ENCODE measurements around the gene CCR5AS.

Gene CCR5AS

DNA sequence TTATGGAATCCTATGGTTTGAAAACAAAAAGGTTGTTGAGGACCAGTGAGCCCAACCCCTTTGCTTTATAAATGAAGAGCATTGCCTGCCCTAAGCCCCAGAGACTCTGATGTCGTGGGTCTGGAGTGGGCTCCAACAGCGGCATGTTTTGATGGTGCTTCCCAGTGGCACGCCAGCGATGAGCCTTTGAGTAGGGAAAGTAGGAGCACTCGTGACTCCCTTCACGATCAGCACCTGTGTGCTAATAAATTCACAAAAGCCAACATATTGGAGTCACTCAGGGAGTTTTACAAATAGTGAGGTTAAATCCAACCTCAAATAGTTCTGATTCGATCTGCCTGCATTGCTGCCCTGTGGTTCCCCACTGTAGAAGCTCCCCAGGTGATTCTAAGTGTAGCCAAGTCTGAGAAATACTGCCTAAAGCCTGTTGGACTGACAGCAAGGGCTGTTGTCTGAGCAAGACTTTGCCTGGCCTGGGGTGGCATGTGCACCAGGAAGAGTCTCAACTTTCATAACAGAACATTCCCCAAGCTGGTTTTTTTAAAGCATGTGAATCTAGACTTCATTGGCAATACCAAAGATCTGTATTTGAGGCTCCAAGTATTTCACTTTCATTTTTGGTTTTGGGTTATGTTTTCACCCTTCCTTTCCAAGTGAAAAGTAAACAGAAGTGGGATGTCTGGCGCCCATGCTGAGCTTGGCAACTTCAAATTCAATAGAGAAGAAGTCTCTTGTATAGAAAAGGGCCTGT, 26.2 kb downstream of the CCR5AS start:
- peaks cover 24% of the 10 kb centered on the region for H3K4me1 Mint-ChIP-seq (ENCODE audit: low read depth)
- H3K9me3 Mint-ChIP-seq = no peaks in the 10 kb centered on the region
- H3K4me3 Mint-ChIP-seq (ENCODE audit: low read depth) = peak overlapping the region; percentile 43
- H3K27ac Mint-ChIP-seq = no peak overlapping the region
- intact Hi-C loops (cut with micrococcal nuclease) = no loop called here
- no peak for DNase-seq (ENCODE audit: low spot score)
- H3K36me3 Mint-ChIP-seq (ENCODE audit: low read depth) = no peaks in the 10 kb centered on the region
- H3K27me3 Mint-ChIP-seq (ENCODE audit: low read depth) = peaks cover 46% of the 10 kb centered on the region

DNA sequence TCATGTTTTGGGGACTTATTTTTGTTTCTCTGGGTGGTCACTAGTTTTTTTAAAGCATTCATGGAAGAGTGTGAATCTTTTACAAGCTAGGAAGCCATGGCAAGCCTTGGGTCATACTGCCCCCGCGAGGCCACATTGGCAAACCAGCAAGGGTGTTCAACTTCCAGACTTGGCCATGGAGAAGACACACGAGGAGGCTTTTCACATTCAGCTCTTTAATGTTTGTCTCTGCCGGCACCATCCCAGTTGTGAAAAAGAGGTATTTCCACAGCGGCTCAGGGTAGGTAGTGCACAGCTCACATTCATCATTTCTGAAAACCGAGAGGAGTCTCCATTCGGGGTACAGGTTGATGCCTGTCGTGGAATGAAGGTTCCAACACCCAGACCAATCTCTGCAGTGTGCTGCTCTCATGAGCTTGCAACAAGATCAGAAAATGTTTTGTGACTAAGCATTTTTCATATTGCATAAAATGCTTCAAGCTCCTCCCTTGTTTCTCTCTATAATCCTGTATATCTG, 28.4 kb downstream of the CCR5AS start:
- Mint-ChIP-seq H3K27ac (no peak overlapping the region), H3K9me3 (no peaks in the 10 kb centered on the region), H3K36me3 (ENCODE audit: low read depth) (no peaks in the 10 kb centered on the region), H3K4me3 (ENCODE audit: low read depth) (no peak overlapping the region), H3K27me3 (ENCODE audit: low read depth) (peaks cover 53% of the 10 kb centered on the region), H3K4me1 (ENCODE audit: low read depth) (peaks cover 28% of the 10 kb centered on the region)
- peak; percentile 43 for DNase-seq (ENCODE audit: low spot score)
- intact Hi-C loops (cut with micrococcal nuclease) = loop anchor here (5.0 kb wide), 1 partner anchor 151 kb away; no protein-coding TSS in a partner anchor

DNA sequence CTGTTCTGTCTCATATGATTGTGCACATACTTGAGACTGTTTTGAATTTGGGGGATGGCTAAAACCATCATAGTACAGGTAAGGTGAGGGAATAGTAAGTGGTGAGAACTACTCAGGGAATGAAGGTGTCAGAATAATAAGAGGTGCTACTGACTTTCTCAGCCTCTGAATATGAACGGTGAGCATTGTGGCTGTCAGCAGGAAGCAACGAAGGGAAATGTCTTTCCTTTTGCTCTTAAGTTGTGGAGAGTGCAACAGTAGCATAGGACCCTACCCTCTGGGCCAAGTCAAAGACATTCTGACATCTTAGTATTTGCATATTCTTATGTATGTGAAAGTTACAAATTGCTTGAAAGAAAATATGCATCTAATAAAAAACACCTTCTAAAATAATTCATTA, 31.1 kb downstream of the CCR5AS start:
- Mint-ChIP-seq H3K27me3 (ENCODE audit: low read depth) (peaks cover 55% of the 10 kb centered on the region), H3K36me3 (ENCODE audit: low read depth) (no peaks in the 10 kb centered on the region), H3K4me3 (ENCODE audit: low read depth) (no peak overlapping the region), H3K27ac (no peak overlapping the region), H3K4me1 (ENCODE audit: low read depth) (peaks cover 33% of the 10 kb centered on the region), H3K9me3 (no peaks in the 10 kb centered on the region)
- intact Hi-C loops (cut with micrococcal nuclease) = loop anchor here (5.0 kb wide), 1 partner anchor 149 kb away; no protein-coding TSS in a partner anchor
- no peak for DNase-seq (ENCODE audit: low spot score)

DNA sequence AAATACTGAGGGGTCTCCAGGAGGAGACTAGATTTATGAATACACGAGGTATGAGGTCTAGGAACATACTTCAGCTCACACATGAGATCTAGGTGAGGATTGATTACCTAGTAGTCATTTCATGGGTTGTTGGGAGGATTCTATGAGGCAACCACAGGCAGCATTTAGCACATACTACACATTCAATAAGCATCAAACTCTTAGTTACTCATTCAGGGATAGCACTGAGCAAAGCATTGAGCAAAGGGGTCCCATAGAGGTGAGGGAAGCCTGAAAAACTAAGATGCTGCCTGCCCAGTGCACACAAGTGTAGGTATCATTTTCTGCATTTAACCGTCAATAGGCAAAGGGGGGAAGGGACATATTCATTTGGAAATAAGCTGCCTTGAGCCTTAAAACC, 31.6 kb downstream of the CCR5AS start:
- peaks cover 33% of the 10 kb centered on the region for H3K4me1 Mint-ChIP-seq (ENCODE audit: low read depth)

DNA sequence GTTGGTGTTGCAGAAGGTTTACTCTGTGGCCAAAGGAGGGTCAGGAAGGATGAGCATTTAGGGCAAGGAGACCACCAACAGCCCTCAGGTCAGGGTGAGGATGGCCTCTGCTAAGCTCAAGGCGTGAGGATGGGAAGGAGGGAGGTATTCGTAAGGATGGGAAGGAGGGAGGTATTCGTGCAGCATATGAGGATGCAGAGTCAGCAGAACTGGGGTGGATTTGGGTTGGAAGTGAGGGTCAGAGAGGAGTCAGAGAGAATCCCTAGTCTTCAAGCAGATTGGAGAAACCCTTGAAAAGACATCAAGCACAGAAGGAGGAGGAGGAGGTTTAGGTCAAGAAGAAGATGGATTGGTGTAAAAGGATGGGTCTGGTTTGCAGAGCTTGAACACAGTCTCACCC, 32.1 kb downstream of the CCR5AS start:
- peaks cover 36% of the 10 kb centered on the region for H3K4me1 Mint-ChIP-seq (ENCODE audit: low read depth)
- no peaks in the 10 kb centered on the region for H3K9me3 Mint-ChIP-seq
- intact Hi-C loops (cut with micrococcal nuclease) = loop anchor here (5.0 kb wide), 5 partner anchors 68 to 512 kb away; partner anchors contain the start of gene CXCR6
- H3K36me3 Mint-ChIP-seq (ENCODE audit: low read depth) = no peaks in the 10 kb centered on the region
- H3K4me3 Mint-ChIP-seq (ENCODE audit: low read depth) = no peak overlapping the region
- no peak for DNase-seq (ENCODE audit: low spot score)
- H3K27ac Mint-ChIP-seq = no peak overlapping the region
- H3K27me3 Mint-ChIP-seq (ENCODE audit: low read depth) = peaks cover 51% of the 10 kb centered on the region

More for the DNA sequence above, 31.6 kb downstream of the CCR5AS start:
- intact Hi-C loops (cut with micrococcal nuclease) = loop anchor here (5.0 kb wide), 1 partner anchor 148 kb away; no protein-coding TSS in a partner anchor
- Mint-ChIP-seq H3K9me3 (no peaks in the 10 kb centered on the region), H3K27me3 (ENCODE audit: low read depth) (peaks cover 53% of the 10 kb centered on the region), H3K27ac (no peak overlapping the region), H3K4me3 (ENCODE audit: low read depth) (no peak overlapping the region), H3K36me3 (ENCODE audit: low read depth) (no peaks in the 10 kb centered on the region)
- no peak for DNase-seq (ENCODE audit: low spot score)

DNA sequence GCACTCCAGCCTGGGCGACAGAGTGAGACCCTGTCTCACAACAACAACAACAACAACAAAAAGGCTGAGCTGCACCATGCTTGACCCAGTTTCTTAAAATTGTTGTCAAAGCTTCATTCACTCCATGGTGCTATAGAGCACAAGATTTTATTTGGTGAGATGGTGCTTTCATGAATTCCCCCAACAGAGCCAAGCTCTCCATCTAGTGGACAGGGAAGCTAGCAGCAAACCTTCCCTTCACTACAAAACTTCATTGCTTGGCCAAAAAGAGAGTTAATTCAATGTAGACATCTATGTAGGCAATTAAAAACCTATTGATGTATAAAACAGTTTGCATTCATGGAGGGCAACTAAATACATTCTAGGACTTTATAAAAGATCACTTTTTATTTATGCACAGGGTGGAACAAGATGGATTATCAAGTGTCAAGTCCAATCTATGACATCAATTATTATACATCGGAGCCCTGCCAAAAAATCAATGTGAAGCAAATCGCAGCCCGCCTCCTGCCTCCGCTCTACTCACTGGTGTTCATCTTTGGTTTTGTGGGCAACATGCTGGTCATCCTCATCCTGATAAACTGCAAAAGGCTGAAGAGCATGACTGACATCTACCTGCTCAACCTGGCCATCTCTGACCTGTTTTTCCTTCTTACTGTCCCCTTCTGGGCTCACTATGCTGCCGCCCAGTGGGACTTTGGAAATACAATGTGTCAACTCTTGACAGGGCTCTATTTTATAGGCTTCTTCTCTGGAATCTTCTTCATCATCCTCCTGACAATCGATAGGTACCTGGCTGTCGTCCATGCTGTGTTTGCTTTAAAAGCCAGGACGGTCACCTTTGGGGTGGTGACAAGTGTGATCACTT, 34.1 kb downstream of the CCR5AS start:
- H3K4me1 Mint-ChIP-seq (ENCODE audit: low read depth) = peaks cover 55% of the 10 kb centered on the region
- peak; percentile 24 for DNase-seq (ENCODE audit: low spot score)
- no peaks in the 10 kb centered on the region for H3K9me3 Mint-ChIP-seq
- no peak overlapping the region for H3K27ac Mint-ChIP-seq
- no peak overlapping the region for H3K4me3 Mint-ChIP-seq (ENCODE audit: low read depth)
- H3K36me3 Mint-ChIP-seq (ENCODE audit: low read depth) = no peaks in the 10 kb centered on the region
- H3K27me3 Mint-ChIP-seq (ENCODE audit: low read depth) = peaks cover 51% of the 10 kb centered on the region
- intact Hi-C loops (cut with micrococcal nuclease) = loop anchor here (1.0 to 5.0 kb wide), 5 partner anchors 70 to 510 kb away; partner anchors contain the start of gene CXCR6

DNA sequence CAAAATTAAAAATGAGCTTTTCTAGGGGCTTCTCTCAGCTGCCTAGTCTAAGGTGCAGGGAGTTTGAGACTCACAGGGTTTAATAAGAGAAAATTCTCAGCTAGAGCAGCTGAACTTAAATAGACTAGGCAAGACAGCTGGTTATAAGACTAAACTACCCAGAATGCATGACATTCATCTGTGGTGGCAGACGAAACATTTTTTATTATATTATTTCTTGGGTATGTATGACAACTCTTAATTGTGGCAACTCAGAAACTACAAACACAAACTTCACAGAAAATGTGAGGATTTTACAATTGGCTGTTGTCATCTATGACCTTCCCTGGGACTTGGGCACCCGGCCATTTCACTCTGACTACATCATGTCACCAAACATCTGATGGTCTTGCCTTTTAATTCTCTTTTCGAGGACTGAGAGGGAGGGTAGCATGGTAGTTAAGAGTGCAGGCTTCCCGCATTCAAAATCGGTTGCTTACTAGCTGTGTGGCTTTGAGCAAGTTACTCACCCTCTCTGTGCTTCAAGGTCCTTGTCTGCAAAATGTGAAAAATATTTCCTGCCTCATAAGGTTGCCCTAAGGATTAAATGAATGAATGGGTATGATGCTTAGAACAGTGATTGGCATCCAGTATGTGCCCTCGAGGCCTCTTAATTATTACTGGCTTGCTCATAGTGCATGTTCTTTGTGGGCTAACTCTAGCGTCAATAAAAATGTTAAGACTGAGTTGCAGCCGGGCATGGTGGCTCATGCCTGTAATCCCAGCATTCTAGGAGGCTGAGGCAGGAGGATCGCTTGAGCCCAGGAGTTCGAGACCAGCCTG, 35.1 kb downstream of the CCR5AS start:
- Mint-ChIP-seq H3K9me3 (no peaks in the 10 kb centered on the region), H3K27ac (no peak overlapping the region), H3K36me3 (ENCODE audit: low read depth) (no peaks in the 10 kb centered on the region), H3K27me3 (ENCODE audit: low read depth) (peaks cover 50% of the 10 kb centered on the region), H3K4me3 (ENCODE audit: low read depth) (no peak overlapping the region), H3K4me1 (ENCODE audit: low read depth) (peaks cover 55% of the 10 kb centered on the region)
- intact Hi-C loops (cut with micrococcal nuclease) = loop anchor here (1.0 to 5.0 kb wide), 8 partner anchors 71 to 509 kb away; partner anchors contain the start of genes CCR1 and CXCR6
- DNase-seq (ENCODE audit: low spot score) = no peak

DNA sequence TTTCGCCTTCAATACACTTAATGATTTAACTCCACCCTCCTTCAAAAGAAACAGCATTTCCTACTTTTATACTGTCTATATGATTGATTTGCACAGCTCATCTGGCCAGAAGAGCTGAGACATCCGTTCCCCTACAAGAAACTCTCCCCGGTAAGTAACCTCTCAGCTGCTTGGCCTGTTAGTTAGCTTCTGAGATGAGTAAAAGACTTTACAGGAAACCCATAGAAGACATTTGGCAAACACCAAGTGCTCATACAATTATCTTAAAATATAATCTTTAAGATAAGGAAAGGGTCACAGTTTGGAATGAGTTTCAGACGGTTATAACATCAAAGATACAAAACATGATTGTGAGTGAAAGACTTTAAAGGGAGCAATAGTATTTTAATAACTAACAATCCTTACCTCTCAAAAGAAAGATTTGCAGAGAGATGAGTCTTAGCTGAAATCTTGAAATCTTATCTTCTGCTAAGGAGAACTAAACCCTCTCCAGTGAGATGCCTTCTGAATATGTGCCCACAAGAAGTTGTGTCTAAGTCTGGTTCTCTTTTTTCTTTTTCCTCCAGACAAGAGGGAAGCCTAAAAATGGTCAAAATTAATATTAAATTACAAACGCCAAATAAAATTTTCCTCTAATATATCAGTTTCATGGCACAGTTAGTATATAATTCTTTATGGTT, 35.9 kb downstream of the CCR5AS start, which contains the start of gene CCR5:
TSS of gene CCR5 (plus strand) at position 108 of the 680 bp plus-strand sequence. CDS start 1,957 bp downstream, outside the sequence.
- intact Hi-C loops (cut with micrococcal nuclease) = loop anchor here (1.0 to 5.0 kb wide), 12 partner anchors 18 to 509 kb away; partner anchors contain the start of genes CCR1 and CXCR6

DNA sequence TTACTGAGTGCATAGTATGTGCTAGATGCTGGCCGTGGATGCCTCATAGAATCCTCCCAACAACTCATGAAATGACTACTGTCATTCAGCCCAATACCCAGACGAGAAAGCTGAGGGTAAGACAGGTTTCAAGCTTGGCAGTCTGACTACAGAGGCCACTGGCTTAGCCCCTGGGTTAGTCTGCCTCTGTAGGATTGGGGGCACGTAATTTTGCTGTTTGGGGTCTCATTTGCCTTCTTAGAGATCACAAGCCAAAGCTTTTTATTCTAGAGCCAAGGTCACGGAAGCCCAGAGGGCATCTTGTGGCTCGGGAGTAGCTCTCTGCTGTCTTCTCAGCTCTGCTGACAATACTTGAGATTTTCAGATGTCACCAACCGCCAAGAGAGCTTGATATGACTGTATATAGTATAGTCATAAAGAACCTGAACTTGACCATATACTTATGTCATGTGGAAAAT, 37.2 kb downstream of the CCR5AS start:
- H3K27ac Mint-ChIP-seq = peak overlapping the region; percentile 92
- H3K4me1 Mint-ChIP-seq (ENCODE audit: low read depth) = peaks cover 51% of the 10 kb centered on the region
- H3K36me3 Mint-ChIP-seq (ENCODE audit: low read depth) = no peaks in the 10 kb centered on the region
- peak overlapping the region; percentile 38 for H3K4me3 Mint-ChIP-seq (ENCODE audit: low read depth)
- peak; percentile 48 for DNase-seq (ENCODE audit: low spot score)
- no peaks in the 10 kb centered on the region for H3K9me3 Mint-ChIP-seq
- H3K27me3 Mint-ChIP-seq (ENCODE audit: low read depth) = peaks cover 57% of the 10 kb centered on the region
- intact Hi-C loops (cut with micrococcal nuclease) = loop anchor here (1.0 to 5.0 kb wide), 11 partner anchors 16 to 507 kb away; partner anchors contain the start of gene CXCR6

More for the DNA sequence above, 35.9 kb downstream of the CCR5AS start, which contains the start of gene CCR5:
- H3K27me3 Mint-ChIP-seq (ENCODE audit: low read depth) = peaks cover 54% of the 10 kb centered on the region
- H3K27ac Mint-ChIP-seq = peak within 1 kb of the TSS; percentile 92
- peaks cover 57% of the 10 kb centered on the region for H3K4me1 Mint-ChIP-seq (ENCODE audit: low read depth)
- peak; percentile 31 for DNase-seq (ENCODE audit: low spot score)
- H3K4me3 Mint-ChIP-seq (ENCODE audit: low read depth) = peak within 1 kb of the TSS; percentile 38
- no peaks in the 10 kb centered on the region for H3K9me3 Mint-ChIP-seq
- H3K36me3 Mint-ChIP-seq (ENCODE audit: low read depth) = no peaks in the 10 kb centered on the region

DNA sequence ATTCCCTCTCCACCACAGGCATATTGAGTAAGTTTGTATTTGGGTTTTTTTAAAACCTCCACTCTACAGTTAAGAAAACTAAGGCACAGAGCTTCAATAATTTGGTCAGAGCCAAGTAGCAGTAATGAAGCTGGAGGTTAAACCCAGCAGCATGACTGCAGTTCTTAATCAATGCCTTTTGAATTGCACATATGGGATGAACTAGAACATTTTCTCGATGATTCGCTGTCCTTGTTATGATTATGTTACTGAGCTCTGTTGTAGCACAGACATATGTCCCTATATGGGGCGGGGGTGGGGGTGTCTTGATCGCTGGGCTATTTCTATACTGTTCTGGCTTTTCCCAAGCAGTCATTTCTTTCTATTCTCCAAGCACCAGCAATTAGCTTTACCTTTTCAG, 37.7 kb downstream of the CCR5AS start:
- intact Hi-C loops (cut with micrococcal nuclease) = loop anchor here (1.0 kb wide), 1 partner anchor 20 kb away; no protein-coding TSS in a partner anchor
- Mint-ChIP-seq H3K27ac (peak overlapping the region; percentile 92), H3K9me3 (no peaks in the 10 kb centered on the region), H3K4me1 (ENCODE audit: low read depth) (peaks cover 47% of the 10 kb centered on the region), H3K4me3 (ENCODE audit: low read depth) (no peak overlapping the region), H3K27me3 (ENCODE audit: low read depth) (peaks cover 55% of the 10 kb centered on the region), H3K36me3 (ENCODE audit: low read depth) (no peaks in the 10 kb centered on the region)
- no peak for DNase-seq (ENCODE audit: low spot score)

DNA sequence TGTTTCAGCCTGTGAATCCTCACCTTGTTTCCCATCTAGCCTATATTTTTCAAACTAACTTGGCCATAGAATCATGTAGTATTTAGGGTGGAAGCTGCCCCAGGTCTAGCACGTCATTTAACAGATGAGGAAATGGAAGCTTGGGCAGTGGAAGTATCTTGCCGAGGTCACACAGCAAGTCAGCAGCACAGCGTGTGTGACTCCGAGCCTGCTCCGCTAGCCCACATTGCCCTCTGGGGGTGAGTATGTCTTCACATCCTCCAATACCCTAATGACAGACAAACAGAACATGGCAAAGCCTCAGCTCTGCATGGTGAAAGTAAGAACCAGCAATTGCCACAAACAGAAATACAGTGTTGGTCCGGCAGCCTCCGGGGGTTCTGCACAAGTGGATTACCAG, 38.3 kb downstream of the CCR5AS start:
- H3K9me3 Mint-ChIP-seq = no peaks in the 10 kb centered on the region
- intact Hi-C loops (cut with micrococcal nuclease) = no loop called here
- H3K4me1 Mint-ChIP-seq (ENCODE audit: low read depth) = peaks cover 50% of the 10 kb centered on the region
- no peaks in the 10 kb centered on the region for H3K36me3 Mint-ChIP-seq (ENCODE audit: low read depth)
- DNase-seq (ENCODE audit: low spot score) = peak; percentile 31
- peaks cover 55% of the 10 kb centered on the region for H3K27me3 Mint-ChIP-seq (ENCODE audit: low read depth)
- H3K27ac Mint-ChIP-seq = no peak overlapping the region
- H3K4me3 Mint-ChIP-seq (ENCODE audit: low read depth) = no peak overlapping the region

Measured in activated T-helper 2 cell treated with anti-CD3 and anti-CD28 coated beads, Interferon-gamma antibody, Interleukin-2, Interleukin-4, amounts not matched to agents 10 μg/mL and 5 μg/mL and 100 μg/mL, durations not matched to agents 14 hours and 24 hours and 36 hours (primary cell).